HepG2 (cell line): ENCODE data around the gene WDR45B. TPM values are rescaled to one million over a fixed set of nuclear protein-coding genes. Genes with fewer than 3 reads are reported as not detected.

Source experiments
- CREB1 ChIP-seq, 2 experiments: fragments of 450-650 bp in 1 of 2; IDR thresholded peaks; 2 replicates each; pipeline ENCODE4 v1.6.1; 2016 to 2017; ENCODE audit warnings: control low read depth in 1 of 2, mild to moderate bottlenecking in 1 of 2, missing compliant biosample characterization in 1 of 2, missing genetic modification characterization in 1 of 2
- FOXK1 ChIP-seq: sonication (generic); formaldehyde crosslinking; IDR thresholded peaks from 2 replicates; pipeline ENCODE4 v1.4.0; 2020; ENCODE audit warnings: low read depth, missing genetic modification reagents, borderline replicate concordance
- HNF4A ChIP-seq: sonication (generic); formaldehyde crosslinking; IDR thresholded peaks from 2 replicates; pipeline ENCODE4 v1.4.0; 2020; ENCODE audit warnings: missing genetic modification reagents
- KLF6 ChIP-seq: IDR thresholded peaks from 2 replicates; pipeline ENCODE4 v1.8.0; 2016; ENCODE audit warnings: missing biosample characterization, missing genetic modification reagents
- NFYB ChIP-seq: sonication (generic); formaldehyde crosslinking; IDR thresholded peaks from 2 replicates; pipeline ENCODE4 v1.4.0; 2020; ENCODE audit warnings: missing genetic modification reagents
- RARA ChIP-seq: IDR thresholded peaks from 2 replicates; pipeline ENCODE4 v1.6.1; 2016; ENCODE audit warnings: missing genetic modification reagents, missing compliant biosample characterization
- U2AF2 ChIP-seq: fragments of 200-400 bp; formaldehyde crosslinking; IDR thresholded peaks from 2 replicates; pipeline ENCODE4 v1.6.1; 2017; ENCODE audit warnings: low read depth, mild to moderate bottlenecking, low read length
- ZNF678 ChIP-seq: sonication (generic); formaldehyde crosslinking; IDR thresholded peaks from 2 replicates; pipeline ENCODE4 v1.4.0; 2020; ENCODE audit warnings: mild to moderate bottlenecking, missing genetic modification reagents
- polyA plus RNA-seq, 8 experiments: library from polyadenylated mRNA; depleted of rRNA in 3 of 8; stranded (reverse) in 7 of 8; unstranded in 1 of 8; fragments of >200 nt; fragmentation: Illumina TruSeq in 4 of 8; extraction: Trizol in 4 of 8; gene quantifications; 2 replicates each; pipeline versions ENCODE4 v1.2.1 to v1.2.3, GENCODE V29; 2011 to 2016; ENCODE audit warnings: low read depth in 4 of 8, missing spikeins in 1 of 8, mixed read lengths in 1 of 8; ENCODE audit not compliant: insufficient read depth in 1 of 8
- total RNA-seq, 5 experiments: library from RNA; depleted of rRNA; stranded (reverse); fragments of >200 nt; fragmentation: Illumina TruSeq; extraction: Trizol; gene quantifications; 2 replicates each; pipeline ENCODE4 v1.2.3, GENCODE V29; 2016; ENCODE audit warnings: low read depth in 1 of 5
- TF ChIP-seq, protein P1 (sequence below): IDR thresholded peaks from 2 replicates; pipeline ENCODE4 v1.6.1; 2016; ENCODE audit warnings: low read depth
- TF ChIP-seq, protein P2 (sequence below): sonication (generic); formaldehyde crosslinking; IDR thresholded peaks from 2 replicates; pipeline ENCODE4 v1.5.0; 2020; ENCODE audit warnings: missing genetic modification reagents, mild to moderate bottlenecking, borderline replicate concordance
- TF ChIP-seq, protein P3 (sequence below): sonication (generic); formaldehyde crosslinking; IDR thresholded peaks from 2 replicates; pipeline ENCODE4 v1.4.0; 2020; ENCODE audit warnings: missing genetic modification reagents, borderline replicate concordance
- TF ChIP-seq, protein P4 (sequence below): sonication (generic); formaldehyde crosslinking; IDR thresholded peaks from 2 replicates; pipeline ENCODE4 v1.4.0; 2020; ENCODE audit warnings: missing genetic modification reagents
- TF ChIP-seq, protein P5 (sequence below): IDR thresholded peaks from 2 replicates; pipeline ENCODE4 v1.6.1; 2016; ENCODE audit warnings: missing biosample characterization, missing genetic modification reagents, low read depth

The WDR45B gene
- total and polyA plus RNA-seq, 2 of the 13 experiments (the other 11 are each of a cell fraction or from before 2014, with no cell fraction given), result 86.2 to 155 TPM

DNA sequence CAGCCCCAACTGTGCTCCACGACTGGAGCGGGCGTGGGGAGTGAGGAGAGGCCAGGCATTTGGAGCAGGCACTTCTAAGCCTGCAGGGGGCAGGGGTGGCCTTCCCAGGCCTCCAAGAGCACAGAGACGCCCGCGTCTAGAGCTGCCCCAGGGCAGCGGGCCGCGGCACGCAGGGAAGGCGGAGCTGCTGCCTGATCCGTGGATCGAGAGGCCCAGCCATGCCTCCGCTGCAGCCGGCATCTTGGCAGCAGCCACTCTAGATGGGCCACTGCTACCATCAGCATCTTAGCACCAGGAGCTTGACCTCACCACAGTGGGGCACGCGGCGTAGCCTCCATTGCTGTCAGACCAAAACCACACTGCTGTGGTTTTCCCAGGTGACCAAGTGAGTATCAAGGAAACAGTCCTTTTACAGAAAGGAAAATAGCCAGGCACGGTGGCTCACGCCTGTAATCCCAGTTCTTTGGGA is 20.4 kb upstream of the WDR45B start (continued):
- no peak for TF ChIP-seq FOXK1
- no peak for TF ChIP-seq HNF4A (CRISPR knock-in tag)
- 0 out of 2 replicates have a peak, but pooled peaks have one; percentile 26 for TF ChIP-seq ZNF678 (CRISPR knock-in tag)
- TF ChIP-seq RARA, result no peak
- TF ChIP-seq, protein P1, sequence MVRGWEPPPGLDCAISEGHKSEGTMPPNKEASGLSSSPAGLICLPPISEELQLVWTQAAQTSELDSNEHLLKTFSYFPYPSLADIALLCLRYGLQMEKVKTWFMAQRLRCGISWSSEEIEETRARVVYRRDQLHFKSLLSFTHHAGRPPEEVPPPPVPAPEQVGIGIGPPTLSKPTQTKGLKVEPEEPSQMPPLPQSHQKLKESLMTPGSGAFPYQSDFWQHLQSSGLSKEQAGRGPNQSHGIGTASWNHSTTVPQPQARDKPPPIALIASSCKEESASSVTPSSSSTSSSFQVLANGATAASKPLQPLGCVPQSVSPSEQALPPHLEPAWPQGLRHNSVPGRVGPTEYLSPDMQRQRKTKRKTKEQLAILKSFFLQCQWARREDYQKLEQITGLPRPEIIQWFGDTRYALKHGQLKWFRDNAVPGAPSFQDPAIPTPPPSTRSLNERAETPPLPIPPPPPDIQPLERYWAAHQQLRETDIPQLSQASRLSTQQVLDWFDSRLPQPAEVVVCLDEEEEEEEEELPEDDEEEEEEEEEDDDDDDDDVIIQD, result no peak; the same call in 1 of the 2 replicates
- TF ChIP-seq KLF6 (CRISPR knock-in tag), result no peak
- TF ChIP-seq, protein P2, sequence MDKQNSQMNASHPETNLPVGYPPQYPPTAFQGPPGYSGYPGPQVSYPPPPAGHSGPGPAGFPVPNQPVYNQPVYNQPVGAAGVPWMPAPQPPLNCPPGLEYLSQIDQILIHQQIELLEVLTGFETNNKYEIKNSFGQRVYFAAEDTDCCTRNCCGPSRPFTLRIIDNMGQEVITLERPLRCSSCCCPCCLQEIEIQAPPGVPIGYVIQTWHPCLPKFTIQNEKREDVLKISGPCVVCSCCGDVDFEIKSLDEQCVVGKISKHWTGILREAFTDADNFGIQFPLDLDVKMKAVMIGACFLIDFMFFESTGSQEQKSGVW, result no peak
- TF ChIP-seq CREB1 (IDR thresholded peaks at IDR 0.05), result no peak
- no peak for TF ChIP-seq CREB1 (CRISPR knock-in tag; IDR thresholded peaks at IDR 0.05)
- TF ChIP-seq, protein P3, sequence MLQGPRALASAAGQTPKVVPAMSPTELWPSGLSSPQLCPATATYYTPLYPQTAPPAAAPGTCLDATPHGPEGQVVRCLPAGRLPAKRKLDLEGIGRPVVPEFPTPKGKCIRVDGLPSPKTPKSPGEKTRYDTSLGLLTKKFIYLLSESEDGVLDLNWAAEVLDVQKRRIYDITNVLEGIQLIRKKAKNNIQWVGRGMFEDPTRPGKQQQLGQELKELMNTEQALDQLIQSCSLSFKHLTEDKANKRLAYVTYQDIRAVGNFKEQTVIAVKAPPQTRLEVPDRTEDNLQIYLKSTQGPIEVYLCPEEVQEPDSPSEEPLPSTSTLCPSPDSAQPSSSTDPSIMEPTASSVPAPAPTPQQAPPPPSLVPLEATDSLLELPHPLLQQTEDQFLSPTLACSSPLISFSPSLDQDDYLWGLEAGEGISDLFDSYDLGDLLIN (CRISPR knock-in tag), result no peak
- TF ChIP-seq, protein P4, sequence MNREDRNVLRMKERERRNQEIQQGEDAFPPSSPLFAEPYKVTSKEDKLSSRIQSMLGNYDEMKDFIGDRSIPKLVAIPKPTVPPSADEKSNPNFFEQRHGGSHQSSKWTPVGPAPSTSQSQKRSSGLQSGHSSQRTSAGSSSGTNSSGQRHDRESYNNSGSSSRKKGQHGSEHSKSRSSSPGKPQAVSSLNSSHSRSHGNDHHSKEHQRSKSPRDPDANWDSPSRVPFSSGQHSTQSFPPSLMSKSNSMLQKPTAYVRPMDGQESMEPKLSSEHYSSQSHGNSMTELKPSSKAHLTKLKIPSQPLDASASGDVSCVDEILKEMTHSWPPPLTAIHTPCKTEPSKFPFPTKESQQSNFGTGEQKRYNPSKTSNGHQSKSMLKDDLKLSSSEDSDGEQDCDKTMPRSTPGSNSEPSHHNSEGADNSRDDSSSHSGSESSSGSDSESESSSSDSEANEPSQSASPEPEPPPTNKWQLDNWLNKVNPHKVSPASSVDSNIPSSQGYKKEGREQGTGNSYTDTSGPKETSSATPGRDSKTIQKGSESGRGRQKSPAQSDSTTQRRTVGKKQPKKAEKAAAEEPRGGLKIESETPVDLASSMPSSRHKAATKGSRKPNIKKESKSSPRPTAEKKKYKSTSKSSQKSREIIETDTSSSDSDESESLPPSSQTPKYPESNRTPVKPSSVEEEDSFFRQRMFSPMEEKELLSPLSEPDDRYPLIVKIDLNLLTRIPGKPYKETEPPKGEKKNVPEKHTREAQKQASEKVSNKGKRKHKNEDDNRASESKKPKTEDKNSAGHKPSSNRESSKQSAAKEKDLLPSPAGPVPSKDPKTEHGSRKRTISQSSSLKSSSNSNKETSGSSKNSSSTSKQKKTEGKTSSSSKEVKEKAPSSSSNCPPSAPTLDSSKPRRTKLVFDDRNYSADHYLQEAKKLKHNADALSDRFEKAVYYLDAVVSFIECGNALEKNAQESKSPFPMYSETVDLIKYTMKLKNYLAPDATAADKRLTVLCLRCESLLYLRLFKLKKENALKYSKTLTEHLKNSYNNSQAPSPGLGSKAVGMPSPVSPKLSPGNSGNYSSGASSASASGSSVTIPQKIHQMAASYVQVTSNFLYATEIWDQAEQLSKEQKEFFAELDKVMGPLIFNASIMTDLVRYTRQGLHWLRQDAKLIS (CRISPR knock-in tag), result no peak
- TF ChIP-seq NFYB, result no peak
- TF ChIP-seq U2AF2, result no peak
- TF ChIP-seq, protein P5, sequence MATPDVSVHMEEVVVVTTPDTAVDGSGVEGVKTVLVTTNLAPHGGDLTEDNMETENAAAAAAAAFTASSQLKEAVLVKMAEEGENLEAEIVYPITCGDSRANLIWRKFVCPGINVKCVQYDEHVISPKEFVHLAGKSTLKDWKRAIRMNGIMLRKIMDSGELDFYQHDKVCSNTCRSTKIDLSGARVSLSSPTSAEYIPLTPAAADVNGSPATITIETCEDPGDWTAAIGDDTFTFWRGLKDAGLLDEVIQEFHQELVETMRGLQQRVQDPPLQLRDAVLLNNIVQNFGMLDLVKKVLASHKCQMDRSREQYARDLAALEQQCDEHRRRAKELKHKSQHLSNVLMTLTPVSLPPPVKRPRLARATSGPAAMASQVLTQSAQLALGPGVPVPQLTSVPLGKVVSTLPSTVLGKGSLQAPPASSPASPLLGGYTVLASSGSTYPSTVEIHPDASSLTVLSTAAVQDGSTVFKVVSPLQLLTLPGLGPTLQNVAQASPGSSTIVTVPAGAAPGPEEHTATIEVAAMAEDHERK (CRISPR knock-in tag), result no peak
